ENCODE data around the gene MAP2K5.

DNA sequence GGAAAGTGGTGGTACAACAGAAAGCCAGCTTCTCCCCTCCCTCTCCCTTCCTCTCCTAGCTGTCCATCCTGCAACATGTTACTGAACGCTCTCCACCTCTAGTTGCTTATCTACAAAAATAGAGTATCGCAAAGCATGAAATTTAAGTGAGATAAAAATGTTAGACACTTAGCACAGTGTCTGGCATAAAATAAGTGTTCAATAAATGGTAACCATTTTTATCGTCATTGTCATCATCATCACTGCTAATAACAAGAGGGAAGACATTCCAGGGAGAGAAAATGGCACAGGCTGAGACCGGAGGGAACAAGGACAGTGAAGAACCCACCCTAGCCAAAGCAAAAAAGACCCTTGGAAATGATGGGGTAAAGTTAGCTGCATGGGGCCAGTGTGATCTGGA is 244.1 kb downstream of the MAP2K5 start:
- TF ChIP-seq EP300 (IDR thresholded peaks at IDR 0.05; ENCODE audit: borderline replicate concordance in 1 of 2, control insufficient read depth in 1 of 2, low read depth in 2 of 2, low read length in 2 of 2), result no peak
- TF ChIP-seq CTCF (IDR thresholded peaks at IDR 0.05 in 2 of 3, conservative IDR thresholded peaks at IDR 0.05 in 1 of 3; ENCODE audit: control insufficient read depth in 2 of 3, extremely low read depth in 1 of 3, insufficient read depth in 1 of 3, low read depth in 3 of 3, low read length in 3 of 3), result no peak
- TF ChIP-seq POLR2A (IDR thresholded peaks at IDR 0.05; ENCODE audit: low read depth, low read length), result no peak
- TF ChIP-seq SMARCA5 (IDR thresholded peaks at IDR 0.05), result no peak
- TF ChIP-seq ATF3 (IDR thresholded peaks at IDR 0.05; ENCODE audit: borderline replicate concordance, extremely low read depth, low read depth, low read length), result no peak
- no peak for TF ChIP-seq NRF1 (conservative IDR thresholded peaks at IDR 0.05; ENCODE audit: low read depth, low read length)
- no peak for TF ChIP-seq IKZF1 (conservative IDR thresholded peaks at IDR 0.05)
- no peak for TF ChIP-seq EZH2 (IDR thresholded peaks at IDR 0.05; ENCODE audit: borderline replicate concordance, control insufficient read depth, low read depth, low read length)
- TF ChIP-seq NFIC (IDR thresholded peaks at IDR 0.05; ENCODE audit: low read depth, low read length), result no peak
- TF ChIP-seq CHD2 (IDR thresholded peaks at IDR 0.05; ENCODE audit: borderline replicate concordance, low read depth, low read length), result no peak
- TF ChIP-seq ASH2L (IDR thresholded peaks at IDR 0.05; ENCODE audit: borderline replicate concordance, low read depth), result no peak

Data from GM12878 (cell line).